Loucy (cell line): ENCODE data around the gene EPB41L3.

Experiments
- H2AFZ ChIP-seq: fragments of 200-600 bp; sonication (generic); 2 replicates; pipeline ENCODE4 v1.6.0; 2016; ENCODE audit warnings: antibody characterized with exemption, mild to moderate bottlenecking, low read length, moderate library complexity
- H3F3A ChIP-seq: fragments of 200-600 bp; 2 replicates; pipeline ENCODE4 v1.6.0; 2016; ENCODE audit warnings: antibody characterized with exemption, low read depth, mild to moderate bottlenecking
- H3K27me3 ChIP-seq: fragments of 200-600 bp; sonication (generic); 2 replicates; pipeline ENCODE4 v1.6.1; 2014; ENCODE audit warnings: low read length, mild to moderate bottlenecking; ENCODE audit not compliant: insufficient read depth, poor library complexity, severe bottlenecking
- H3K36me3 ChIP-seq: fragments of 200-600 bp; sonication (generic); 2 replicates; pipeline ENCODE4 v1.6.1; 2016; ENCODE audit warnings: low read length; ENCODE audit not compliant: insufficient read depth
- H3K4me1 ChIP-seq: fragments of 200-600 bp; sonication (generic); 2 replicates; pipeline ENCODE4 v1.5.1; 2014; ENCODE audit warnings: low read length, mild to moderate bottlenecking; ENCODE audit not compliant: insufficient read depth, poor library complexity, severe bottlenecking
- H3K4me2 ChIP-seq: fragments of 200-600 bp; sonication (generic); 2 replicates; pipeline ENCODE4 v1.6.0; 2014; ENCODE audit warnings: antibody characterized with exemption, low read length, low read depth, mild to moderate bottlenecking; ENCODE audit not compliant: poor library complexity, severe bottlenecking
- H3K4me3 ChIP-seq: fragments of 200-600 bp; sonication (generic); 2 replicates; pipeline ENCODE4 v1.5.1; 2014; ENCODE audit warnings: low read length, mild to moderate bottlenecking, mixed read lengths; ENCODE audit not compliant: poor library complexity, severe bottlenecking
- H3K79me2 ChIP-seq: fragments of 200-600 bp; sonication (generic); 2 replicates; pipeline ENCODE4 v1.6.1; 2014; ENCODE audit warnings: low read length; ENCODE audit not compliant: insufficient read depth
- H3K9ac ChIP-seq: fragments of 200-600 bp; sonication (generic); 2 replicates; pipeline ENCODE4 v1.6.0; 2014; ENCODE audit warnings: mild to moderate bottlenecking, low read depth, low read length, moderate library complexity; ENCODE audit not compliant: poor library complexity, severe bottlenecking
- H3K9me2 ChIP-seq: fragments of 200-600 bp; sonication (generic); replicated peaks from 2 replicates; pipeline ENCODE4 v1.6.1; 2016; ENCODE audit warnings: low read depth, low read length, mixed read lengths
- H3K9me3 ChIP-seq: fragments of 200-600 bp; sonication (generic); 2 replicates; pipeline ENCODE4 v1.6.1; 2014; ENCODE audit warnings: mild to moderate bottlenecking, antibody characterized with exemption, low read length, low read depth; ENCODE audit not compliant: insufficient read depth
- H4K20me1 ChIP-seq: fragments of 200-600 bp; sonication (generic); 2 replicates; pipeline ENCODE4 v1.6.0; 2014; ENCODE audit warnings: antibody characterized with exemption, low read length, mild to moderate bottlenecking; ENCODE audit not compliant: insufficient read depth, poor library complexity, severe bottlenecking
- CTCF ChIP-seq: fragments of 200-600 bp; sonication (generic); conservative IDR thresholded peaks from 2 replicates; pipeline ENCODE4 v1.5.1; 2014; ENCODE audit warnings: mild to moderate bottlenecking, antibody characterized with exemption, low read length
- EZH2phosphoT487 ChIP-seq: fragments of 200-600 bp; IDR thresholded peaks from 2 replicates; pipeline ENCODE4 v1.6.1; 2018; ENCODE audit warnings: antibody characterized with exemption, mild to moderate bottlenecking, moderate library complexity, borderline replicate concordance

EPB41L3 gene

GRCh38 chr18:5558851-5559250 is 15.1 kb upstream of the EPB41L3 start:
- no peaks in the 10 kb centered on the region; the same call in 1 of the 2 replicates for H3K9me3 ChIP-seq
- no peaks in the 10 kb centered on the region for H3K4me1 ChIP-seq
- no peaks in the 10 kb centered on the region for H3K27me3 ChIP-seq
- no peak overlapping the region for H3K4me3 ChIP-seq
- no peaks in the 10 kb centered on the region for H3F3A ChIP-seq
- no peaks in the 10 kb centered on the region for H3K36me3 ChIP-seq
- H2AFZ ChIP-seq: no peak overlapping the region
- H3K79me2 ChIP-seq: no peaks in the 10 kb centered on the region
- H3K9me2 ChIP-seq: no peaks in the 10 kb centered on the region
- H3K9ac ChIP-seq: no peak overlapping the region
- no peaks in the 10 kb centered on the region for H4K20me1 ChIP-seq
- no peak overlapping the region for H3K4me2 ChIP-seq
- TF ChIP-seq CTCF: no peak
- no peak for TF ChIP-seq EZH2phosphoT487

GRCh38 chr18:5556310-5556974 is 12.6 kb upstream of the EPB41L3 start:
- H3K79me2 ChIP-seq: no peaks in the 10 kb centered on the region
- H3K4me2 ChIP-seq: no peak overlapping the region
- H3F3A ChIP-seq: no peaks in the 10 kb centered on the region
- no peaks in the 10 kb centered on the region for H3K4me1 ChIP-seq
- H3K9me2 ChIP-seq: no peaks in the 10 kb centered on the region
- no peak overlapping the region for H3K4me3 ChIP-seq
- H3K27me3 ChIP-seq: no peaks in the 10 kb centered on the region
- no peak overlapping the region for H3K9ac ChIP-seq
- no peaks in the 10 kb centered on the region; the same call in 1 of the 2 replicates for H3K9me3 ChIP-seq
- no peaks in the 10 kb centered on the region for H4K20me1 ChIP-seq
- TF ChIP-seq EZH2phosphoT487 (no peak), CTCF (no peak)
- H2AFZ ChIP-seq: no peak overlapping the region
- no peaks in the 10 kb centered on the region for H3K36me3 ChIP-seq

- Histone ChIP-seq H3K4me3 (no peak overlapping the region), H3K9ac (no peak overlapping the region), H3K36me3 (no peaks in the 10 kb centered on the region), H3K9me3 (no peaks in the 10 kb centered on the region; the same call in 1 of the 2 replicates), H3K79me2 (no peaks in the 10 kb centered on the region), H3K27me3 (no peaks in the 10 kb centered on the region), H3K4me1 (no peaks in the 10 kb centered on the region), H3F3A (no peaks in the 10 kb centered on the region), H4K20me1 (no peaks in the 10 kb centered on the region), H3K4me2 (no peak overlapping the region), H3K9me2 (no peaks in the 10 kb centered on the region), H2AFZ (no peak overlapping the region)
- TF ChIP-seq EZH2phosphoT487: no peak
Observed at GRCh38 chr18:5554629-5555028, 10.8 kb upstream of the EPB41L3 start.

- Histone ChIP-seq H3K4me1 (no peaks in the 10 kb centered on the region), H2AFZ (no peak overlapping the region), H3K4me2 (no peak overlapping the region), H3F3A (no peaks in the 10 kb centered on the region), H3K9me3 (no peaks in the 10 kb centered on the region), H4K20me1 (no peaks in the 10 kb centered on the region), H3K36me3 (no peaks in the 10 kb centered on the region), H3K9me2 (no peaks in the 10 kb centered on the region), H3K27me3 (no peaks in the 10 kb centered on the region), H3K79me2 (no peaks in the 10 kb centered on the region), H3K4me3 (no peak overlapping the region), H3K9ac (no peak overlapping the region)
- TF ChIP-seq EZH2phosphoT487 (no peak), CTCF (no peak)
Observed at GRCh38 chr18:5546660-5547059, 2.9 kb upstream of the EPB41L3 start.
